ENCODE data around the gene CENPB.

CENPB gene

GRCh38 chr20:3747471-3747870, 39.1 kb downstream of the CENPB start:
- DNase-seq, result no peak
- H4K12ac ChIP-seq (ENCODE audit: low read depth, low read length), result no peak overlapping the region
- peaks cover 14% of the 10 kb centered on the region for H3K9me3 ChIP-seq (ENCODE audit: insufficient read depth, low read depth, low read length)
- no peak overlapping the region for H3K4me2 ChIP-seq (ENCODE audit: low read length)
- WGBS (ENCODE audit: extremely low coverage, insufficient coverage, insufficient read length), result no CpG with 5 or more reads among the region's 2 CpGs
- H3K27me3 ChIP-seq (ENCODE audit: insufficient read depth, low read length), result peaks cover 36% of the 10 kb centered on the region
- H3K4me1 ChIP-seq (ENCODE audit: control insufficient read depth in 1 of 2, insufficient read depth in 2 of 2, low read length in 2 of 2), result peaks cover 3 to 8% of the 10 kb centered on the region in 2 experiments
- H2AK5ac ChIP-seq (ENCODE audit: low read length), result no peak overlapping the region
- H3K9ac ChIP-seq (ENCODE audit: low read length), result no peak overlapping the region
- no peaks in the 10 kb centered on the region for H3K36me3 ChIP-seq (ENCODE audit: control insufficient read depth in 1 of 2, insufficient read depth in 2 of 2, low read length in 2 of 2)
- no peak overlapping the region for H3K14ac ChIP-seq (ENCODE audit: low read length)
- no peak overlapping the region for H4K8ac ChIP-seq (ENCODE audit: low read depth, low read length)
- H2BK12ac ChIP-seq (ENCODE audit: low read length), result no peak overlapping the region
- no peak overlapping the region for H3K27ac ChIP-seq (ENCODE audit: low read depth, low read length)
- no peak overlapping the region for H2BK5ac ChIP-seq (ENCODE audit: low read depth, low read length, poor library complexity)
- no peak overlapping the region for H4K91ac ChIP-seq (ENCODE audit: low read depth, low read length)
- no peak overlapping the region for H3K23ac ChIP-seq (ENCODE audit: low read length)
- no peak overlapping the region for H2AFZ ChIP-seq (ENCODE audit: insufficient read depth, low read length, poor library complexity)
- no peak overlapping the region for H2BK120ac ChIP-seq (ENCODE audit: insufficient read depth, low read length, poor library complexity)
- no peak overlapping the region for H3K4ac ChIP-seq (ENCODE audit: low read depth, low read length)
- H3K18ac ChIP-seq (ENCODE audit: low read length), result no peak overlapping the region
- no peak overlapping the region for H3K4me3 ChIP-seq (ENCODE audit: low read depth, low read length)
- H3K79me1 ChIP-seq (ENCODE audit: low read length), result no peaks in the 10 kb centered on the region
- no peaks in the 10 kb centered on the region for H3K79me2 ChIP-seq (ENCODE audit: control insufficient read depth, insufficient read depth, low read length, poor library complexity)

DNA sequence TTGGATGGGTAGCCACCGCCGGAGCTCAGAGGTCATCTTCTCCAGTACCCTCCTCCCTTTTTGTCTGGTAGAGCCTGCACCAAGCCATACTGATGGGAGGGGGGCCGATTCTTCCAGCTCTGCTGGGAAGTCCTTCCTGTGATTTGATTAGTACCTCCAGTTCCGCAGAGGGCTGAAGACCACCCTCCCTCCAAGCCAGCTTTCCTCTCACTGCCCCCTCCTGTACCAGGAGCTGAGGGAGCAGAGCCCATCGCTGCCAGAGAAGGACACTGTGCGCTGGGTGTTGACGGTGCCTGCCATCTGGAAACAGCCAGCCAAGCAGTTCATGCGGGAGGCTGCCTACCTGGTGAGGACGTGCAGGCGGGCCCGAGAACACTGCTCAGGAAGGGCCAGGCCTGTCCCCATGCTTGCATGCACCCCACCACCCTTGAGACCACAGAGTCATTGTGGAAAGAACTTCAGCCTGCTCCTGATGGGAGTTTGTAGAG, 40.8 kb downstream of the CENPB start:
- H3K14ac ChIP-seq (ENCODE audit: low read length), result no peak overlapping the region
- peaks cover 3 to 5% of the 10 kb centered on the region in 2 experiments for H3K4me1 ChIP-seq (ENCODE audit: control insufficient read depth in 1 of 2, insufficient read depth in 2 of 2, low read length in 2 of 2)
- H3K27me3 ChIP-seq (ENCODE audit: insufficient read depth, low read length), result peaks cover 20% of the 10 kb centered on the region
- no peak overlapping the region for H3K23ac ChIP-seq (ENCODE audit: low read length)
- no peak overlapping the region for H2BK12ac ChIP-seq (ENCODE audit: low read length)
- no peak overlapping the region for H2AK5ac ChIP-seq (ENCODE audit: low read length)
- no peaks in the 10 kb centered on the region for H3K36me3 ChIP-seq (ENCODE audit: control insufficient read depth in 1 of 2, insufficient read depth in 2 of 2, low read length in 2 of 2)
- DNase-seq, result no peak
- H3K4ac ChIP-seq (ENCODE audit: low read depth, low read length), result no peak overlapping the region
- no peak overlapping the region for H3K9ac ChIP-seq (ENCODE audit: low read length)
- no peak overlapping the region for H4K91ac ChIP-seq (ENCODE audit: low read depth, low read length)
- H2BK120ac ChIP-seq (ENCODE audit: insufficient read depth, low read length, poor library complexity), result no peak overlapping the region
- no peak overlapping the region for H3K4me3 ChIP-seq (ENCODE audit: low read depth, low read length)
- H4K12ac ChIP-seq (ENCODE audit: low read depth, low read length), result no peak overlapping the region
- H3K27ac ChIP-seq (ENCODE audit: low read depth, low read length), result no peak overlapping the region
- H3K4me2 ChIP-seq (ENCODE audit: low read length), result no peak overlapping the region
- H3K79me2 ChIP-seq (ENCODE audit: control insufficient read depth, insufficient read depth, low read length, poor library complexity), result no peaks in the 10 kb centered on the region
- no peak overlapping the region for H3K18ac ChIP-seq (ENCODE audit: low read length)
- peaks cover 7% of the 10 kb centered on the region for H3K9me3 ChIP-seq (ENCODE audit: insufficient read depth, low read depth, low read length)
- no peak overlapping the region for H2AFZ ChIP-seq (ENCODE audit: insufficient read depth, low read length, poor library complexity)
- H3K79me1 ChIP-seq (ENCODE audit: low read length), result no peaks in the 10 kb centered on the region
- H2BK5ac ChIP-seq (ENCODE audit: low read depth, low read length, poor library complexity), result no peak overlapping the region
- WGBS (ENCODE audit: extremely low coverage, insufficient coverage, insufficient read length), result no CpG with 5 or more reads among the region's 11 CpGs
- no peak overlapping the region for H4K8ac ChIP-seq (ENCODE audit: low read depth, low read length)

GRCh38 chr20:3744806-3745685, 41.5 kb downstream of the CENPB start:
- Histone ChIP-seq H3K23ac (ENCODE audit: low read length) (no peak overlapping the region), H3K4ac (ENCODE audit: low read depth, low read length) (no peak overlapping the region), H2BK120ac (ENCODE audit: insufficient read depth, low read length, poor library complexity) (no peak overlapping the region), H3K9me3 (ENCODE audit: insufficient read depth, low read depth, low read length) (peaks cover 7% of the 10 kb centered on the region), H3K9ac (ENCODE audit: low read length) (no peak overlapping the region), H4K12ac (ENCODE audit: low read depth, low read length) (no peak overlapping the region), H3K4me2 (ENCODE audit: low read length) (peak overlapping the region; percentile 15), H3K79me2 (ENCODE audit: control insufficient read depth, insufficient read depth, low read length, poor library complexity) (no peaks in the 10 kb centered on the region), H3K79me1 (ENCODE audit: low read length) (no peaks in the 10 kb centered on the region), H3K4me3 (ENCODE audit: low read depth, low read length) (no peak overlapping the region), H3K4me1 (ENCODE audit: control insufficient read depth in 1 of 2, insufficient read depth in 2 of 2, low read length in 2 of 2) (peaks cover 3 to 5% of the 10 kb centered on the region in 2 experiments), H3K14ac (ENCODE audit: low read length) (no peak overlapping the region), H2BK5ac (ENCODE audit: low read depth, low read length, poor library complexity) (no peak overlapping the region), H4K91ac (ENCODE audit: low read depth, low read length) (no peak overlapping the region), H3K36me3 (ENCODE audit: control insufficient read depth in 1 of 2, insufficient read depth in 2 of 2, low read length in 2 of 2) (no peaks in the 10 kb centered on the region), H2AFZ (ENCODE audit: insufficient read depth, low read length, poor library complexity) (peak overlapping the region; percentile 78), H2BK12ac (ENCODE audit: low read length) (no peak overlapping the region), H3K27me3 (ENCODE audit: insufficient read depth, low read length) (peaks cover 13% of the 10 kb centered on the region), H3K18ac (ENCODE audit: low read length) (no peak overlapping the region), H2AK5ac (ENCODE audit: low read length) (no peak overlapping the region), H3K27ac (ENCODE audit: low read depth, low read length) (no peak overlapping the region), H4K8ac (ENCODE audit: low read depth, low read length) (peak overlapping the region; percentile 42)
- DNase-seq, result peak; percentile 90 to 92
- whole genome bisulfite sequencing (ENCODE audit: extremely low coverage, insufficient coverage, insufficient read length), result no CpG with 5 or more reads among the region's 45 CpGs

DNA sequence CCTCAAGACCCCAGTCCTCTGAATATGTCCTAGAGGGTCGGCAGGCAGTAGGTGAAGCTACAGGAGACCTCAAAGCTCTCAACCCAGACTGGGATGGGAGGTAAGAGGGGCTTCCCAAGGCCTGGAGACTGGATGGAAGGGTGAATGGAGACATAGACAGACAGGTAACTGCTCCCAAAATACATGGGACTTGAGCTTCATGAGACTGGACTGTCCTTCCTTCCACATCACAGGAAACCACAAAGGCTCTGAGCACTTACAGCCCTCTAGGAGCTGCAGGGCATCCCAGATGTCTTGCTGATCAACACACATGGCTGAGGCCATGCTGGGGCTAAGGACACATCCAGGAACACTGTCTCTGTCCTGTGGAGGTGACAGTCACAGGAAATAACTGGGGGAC, 42.5 kb downstream of the CENPB start:
- H3K79me1 ChIP-seq (ENCODE audit: low read length), result no peaks in the 10 kb centered on the region
- H2BK5ac ChIP-seq (ENCODE audit: low read depth, low read length, poor library complexity), result no peak overlapping the region
- peaks cover 0 to 2% of the 10 kb centered on the region in 2 experiments for H3K4me1 ChIP-seq (ENCODE audit: control insufficient read depth in 1 of 2, insufficient read depth in 2 of 2, low read length in 2 of 2)
- H3K4ac ChIP-seq (ENCODE audit: low read depth, low read length), result no peak overlapping the region
- H3K4me3 ChIP-seq (ENCODE audit: low read depth, low read length), result no peak overlapping the region
- H4K12ac ChIP-seq (ENCODE audit: low read depth, low read length), result no peak overlapping the region
- H4K8ac ChIP-seq (ENCODE audit: low read depth, low read length), result no peak overlapping the region
- H3K36me3 ChIP-seq (ENCODE audit: control insufficient read depth in 1 of 2, insufficient read depth in 2 of 2, low read length in 2 of 2), result no peaks in the 10 kb centered on the region
- no peak overlapping the region for H3K18ac ChIP-seq (ENCODE audit: low read length)
- no peak overlapping the region for H2BK120ac ChIP-seq (ENCODE audit: insufficient read depth, low read length, poor library complexity)
- no peak overlapping the region for H2BK12ac ChIP-seq (ENCODE audit: low read length)
- no peak overlapping the region for H2AK5ac ChIP-seq (ENCODE audit: low read length)
- H3K27me3 ChIP-seq (ENCODE audit: insufficient read depth, low read length), result peaks cover 4% of the 10 kb centered on the region
- no peak overlapping the region for H2AFZ ChIP-seq (ENCODE audit: insufficient read depth, low read length, poor library complexity)
- no peak for DNase-seq
- H3K27ac ChIP-seq (ENCODE audit: low read depth, low read length), result no peak overlapping the region
- no peak overlapping the region for H3K9ac ChIP-seq (ENCODE audit: low read length)
- no peaks in the 10 kb centered on the region for H3K79me2 ChIP-seq (ENCODE audit: control insufficient read depth, insufficient read depth, low read length, poor library complexity)
- no peak overlapping the region for H4K91ac ChIP-seq (ENCODE audit: low read depth, low read length)
- H3K9me3 ChIP-seq (ENCODE audit: insufficient read depth, low read depth, low read length), result peaks cover 7% of the 10 kb centered on the region
- H3K14ac ChIP-seq (ENCODE audit: low read length), result no peak overlapping the region
- no CpG with 5 or more reads among the region's 1 CpG for WGBS (ENCODE audit: extremely low coverage, insufficient coverage, insufficient read length)
- no peak overlapping the region for H3K23ac ChIP-seq (ENCODE audit: low read length)
- no peak overlapping the region for H3K4me2 ChIP-seq (ENCODE audit: low read length)

Measured in trophoblast cell (in vitro differentiated cells and primary cell).